ENCODE measurements around the gene FAM185A.
"Not testable (repeated sequence)": the region's sequence is repeated elsewhere in the genome, so short reads cannot be mapped to it uniquely, and the experiment has no call there.

Gene FAM185A

DNA sequence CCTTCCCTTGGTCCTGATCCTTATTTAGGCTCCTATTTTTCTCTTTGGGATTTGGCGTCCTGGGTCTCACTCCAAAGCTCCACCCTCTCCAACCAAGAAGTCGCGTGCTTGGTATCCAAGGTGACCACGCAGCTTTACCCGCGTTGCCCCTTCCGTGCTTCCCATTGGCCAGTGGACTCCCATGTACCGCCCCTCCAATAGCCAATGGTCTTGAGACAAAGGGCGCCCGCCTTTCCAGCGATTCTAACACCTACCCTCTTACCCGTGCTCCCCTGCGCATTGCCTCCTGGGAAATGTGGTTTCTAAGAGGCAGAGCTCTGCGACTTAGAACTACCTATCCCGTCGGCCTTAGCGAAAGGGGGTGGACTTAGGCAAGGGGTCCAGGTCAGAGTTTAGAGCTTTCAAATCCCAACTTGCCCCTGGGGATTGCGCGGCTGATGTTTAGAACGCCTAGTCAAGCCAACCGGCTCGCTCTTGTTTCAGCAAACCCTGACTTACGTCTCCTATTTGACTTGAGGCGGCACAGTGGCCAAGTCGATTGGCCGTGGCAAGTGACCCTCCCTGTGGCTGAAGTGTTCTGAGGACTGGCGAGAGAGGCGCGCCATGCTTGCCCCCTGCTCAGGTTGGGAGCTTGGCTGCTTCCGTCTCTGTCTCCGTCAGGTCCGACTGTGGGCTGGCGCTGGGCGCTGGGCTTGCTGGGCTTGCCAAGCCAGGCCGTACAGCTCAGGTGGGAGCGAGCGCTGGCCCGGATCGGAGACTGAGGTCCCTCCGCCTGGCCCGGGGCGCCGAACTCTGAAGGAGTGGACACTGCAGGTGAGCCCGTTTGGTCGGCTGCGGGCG lies at the start of gene FAM185A:
Gene FAM185A, plus strand, starts transcription at position 395 of the 840 bp plus-strand sequence. Its CDS starts 209 bp downstream, at position 604.
- peak; percentile 100 for DNase-seq

DNA sequence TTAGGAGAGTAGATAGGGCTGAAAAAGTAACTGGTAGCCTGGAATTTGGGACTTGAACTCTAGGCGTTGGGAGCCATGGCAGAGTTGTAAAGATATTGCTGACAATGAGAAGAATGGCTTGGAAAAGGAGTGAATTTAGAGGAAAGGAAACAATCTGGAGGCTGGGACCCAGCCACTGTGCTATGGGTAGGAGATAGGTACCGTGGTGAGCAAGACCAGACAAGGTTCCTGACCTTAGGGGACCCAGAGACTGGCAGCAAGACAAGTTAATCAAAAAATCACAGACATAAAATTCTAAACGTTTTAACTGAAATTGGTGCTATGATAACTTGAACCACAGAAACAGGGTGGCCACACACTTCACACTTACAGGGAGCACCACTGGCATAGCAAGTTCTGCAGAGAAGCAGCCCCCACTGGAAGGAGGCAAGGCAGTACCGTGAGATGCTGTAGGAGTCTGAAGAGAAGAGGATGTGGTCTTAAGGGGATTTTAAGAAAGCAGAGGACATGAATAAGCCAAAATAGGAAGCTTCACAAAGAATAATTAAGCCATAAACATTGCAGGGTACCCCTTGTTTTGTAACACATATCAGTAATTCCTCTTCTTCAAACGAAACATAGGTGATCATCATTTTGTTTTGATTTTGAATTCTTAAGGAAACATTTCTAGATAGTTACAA lies 35.6 kb upstream of the FAM185A start:
- DNase-seq = not testable (repeated sequence)

DNA sequence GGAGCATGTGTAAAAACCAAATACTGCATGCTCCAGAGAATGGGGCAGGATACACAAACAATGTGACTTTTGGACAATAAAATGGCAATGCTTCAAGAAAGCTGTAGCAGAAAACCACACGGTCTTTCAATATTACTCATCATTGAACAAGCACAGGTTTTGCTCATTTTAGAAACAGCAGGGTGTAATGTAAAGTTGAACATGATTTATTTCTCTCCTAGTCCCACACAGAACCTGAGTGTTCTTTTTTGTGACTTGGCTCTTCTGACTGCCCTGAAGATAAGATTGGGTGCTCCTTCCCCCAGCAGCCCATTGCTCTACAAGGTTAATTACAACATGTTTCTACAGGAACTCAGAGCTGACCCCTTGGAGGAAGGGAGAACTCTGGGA lies 35.1 kb upstream of the FAM185A start:
- DNase-seq = not testable (repeated sequence)

DNA sequence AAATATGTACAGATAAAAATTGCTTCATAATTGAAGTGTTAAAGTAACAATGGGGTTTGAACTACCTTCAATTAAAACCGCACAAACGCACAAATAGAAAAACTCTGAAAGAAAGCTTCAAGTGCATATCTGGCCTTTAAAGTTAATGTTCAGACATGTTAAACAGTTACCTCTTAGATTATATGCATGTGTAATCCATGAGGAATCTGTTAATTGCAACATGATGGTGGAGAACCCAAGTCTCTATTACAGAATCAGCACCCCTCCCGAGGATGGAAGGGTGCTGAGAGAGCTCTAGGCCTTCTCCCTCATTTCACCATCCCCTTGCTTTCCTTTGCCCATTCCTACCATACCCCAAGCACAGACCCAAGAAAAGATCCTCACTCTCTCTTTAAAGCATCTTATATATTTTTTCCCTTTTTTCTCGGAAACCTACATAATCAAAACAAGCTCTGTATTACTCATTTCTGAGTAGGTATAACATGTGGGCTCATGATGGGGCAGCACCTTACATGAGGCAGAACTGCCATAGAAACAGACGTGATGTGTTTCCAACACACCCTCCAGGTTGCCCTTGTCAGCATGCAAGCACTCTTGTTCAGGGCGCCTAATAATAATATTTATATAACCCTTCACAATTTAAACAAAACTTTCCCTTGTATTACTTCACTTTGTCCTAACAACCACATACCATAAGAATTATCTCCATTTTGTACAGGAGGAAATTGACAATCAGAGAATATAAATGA lies 33.9 kb upstream of the FAM185A start:
- not testable (repeated sequence) for DNase-seq

DNA sequence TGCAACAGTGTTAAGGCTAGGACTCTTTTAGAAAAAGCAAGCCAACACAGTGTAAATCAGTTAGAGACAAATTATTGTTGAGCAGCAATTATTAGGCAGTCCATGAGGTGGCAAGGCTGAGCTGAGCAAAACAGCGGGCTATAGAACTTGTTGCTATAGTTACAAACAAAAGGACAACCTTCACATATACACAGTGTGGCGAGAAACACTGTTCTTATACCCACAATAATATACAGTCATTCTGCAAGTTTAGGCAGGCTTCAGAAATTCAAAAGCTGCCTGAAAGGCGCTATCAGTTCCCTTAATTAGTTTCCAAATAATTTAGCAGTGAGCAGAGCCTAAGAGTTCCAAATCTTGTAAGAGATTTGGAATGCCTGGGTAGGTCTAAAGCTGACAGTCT lies 33.1 kb upstream of the FAM185A start:
- DNase-seq = peak in 2 of 3 experiments; percentile 14 to 41

DNA sequence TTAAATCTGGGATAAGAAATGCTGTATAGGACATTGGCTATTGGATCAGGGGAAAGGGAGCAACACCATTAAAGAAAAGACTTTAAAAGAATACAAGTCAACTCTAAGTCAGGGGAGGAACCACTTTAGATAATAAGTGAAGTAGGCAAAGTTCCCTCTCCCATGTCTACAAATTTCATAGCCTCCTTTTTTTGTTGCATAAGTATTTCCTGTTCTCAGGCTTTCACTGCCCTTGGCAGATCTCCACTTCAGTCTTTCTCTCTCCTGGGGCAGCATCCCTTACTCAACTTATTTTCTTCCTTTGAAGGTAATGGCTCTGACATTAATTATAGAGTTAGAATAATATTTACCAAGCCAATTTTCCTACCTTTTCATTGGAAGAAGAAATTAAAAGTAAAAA lies 30.3 kb upstream of the FAM185A start:
- DNase-seq = not testable (repeated sequence)

DNA sequence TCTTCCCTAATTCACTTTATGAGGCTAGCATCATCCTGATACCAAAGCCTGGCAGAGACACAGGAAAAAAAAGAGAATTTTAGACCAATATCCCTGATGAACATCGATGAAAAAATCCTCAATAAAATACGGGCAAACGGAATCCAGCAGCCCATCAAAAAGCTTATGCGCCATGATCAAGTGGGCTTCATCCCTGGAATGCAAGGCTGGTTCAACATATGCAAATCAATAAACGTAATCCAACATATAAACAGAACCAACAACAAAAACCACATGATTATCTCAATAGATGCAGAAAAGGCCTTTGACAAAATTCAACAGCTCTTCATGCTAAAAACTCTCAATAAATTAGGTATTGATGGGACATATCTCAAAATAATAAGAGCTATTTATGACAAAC lies 22.6 kb upstream of the FAM185A start:
- not testable (repeated sequence) for DNase-seq

DNA sequence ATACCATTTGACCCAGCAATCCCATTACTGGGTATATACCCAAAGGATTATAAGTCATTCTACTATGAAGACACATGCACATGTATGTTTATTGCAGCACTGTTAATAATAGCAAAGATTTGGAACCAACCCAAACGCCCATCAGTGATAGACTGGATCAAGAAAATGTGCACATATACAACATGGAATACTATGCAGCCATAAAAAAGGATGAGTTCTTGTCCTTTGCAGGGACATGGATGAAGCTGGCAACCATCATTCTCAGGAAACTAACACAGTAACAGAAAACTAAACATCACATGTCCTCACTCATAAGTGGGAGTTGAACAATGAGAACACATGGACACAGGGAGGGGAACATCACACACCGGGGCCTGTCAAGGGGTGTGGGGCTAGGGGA lies 19.1 kb upstream of the FAM185A start:
- DNase-seq = not testable (repeated sequence)

DNA sequence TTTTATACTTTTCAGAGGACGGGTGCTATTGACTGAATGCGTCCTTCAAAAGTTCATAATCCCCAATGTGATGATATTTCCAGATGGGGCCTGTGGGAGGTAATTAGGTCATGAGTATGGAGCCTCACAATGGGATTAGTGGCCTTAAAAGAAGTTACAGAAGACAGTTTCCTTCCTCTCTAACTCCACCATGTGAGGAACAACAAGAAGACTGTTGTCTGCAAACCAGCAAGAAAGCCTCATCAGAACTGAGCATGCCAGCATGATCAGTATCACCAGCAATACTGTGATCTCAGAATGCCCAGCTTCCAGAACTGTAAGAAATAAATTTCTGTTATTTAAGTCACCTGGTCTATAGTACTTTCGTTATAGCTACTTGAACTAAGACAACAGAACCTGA lies 18.4 kb upstream of the FAM185A start:
- not testable (repeated sequence) for DNase-seq

DNA sequence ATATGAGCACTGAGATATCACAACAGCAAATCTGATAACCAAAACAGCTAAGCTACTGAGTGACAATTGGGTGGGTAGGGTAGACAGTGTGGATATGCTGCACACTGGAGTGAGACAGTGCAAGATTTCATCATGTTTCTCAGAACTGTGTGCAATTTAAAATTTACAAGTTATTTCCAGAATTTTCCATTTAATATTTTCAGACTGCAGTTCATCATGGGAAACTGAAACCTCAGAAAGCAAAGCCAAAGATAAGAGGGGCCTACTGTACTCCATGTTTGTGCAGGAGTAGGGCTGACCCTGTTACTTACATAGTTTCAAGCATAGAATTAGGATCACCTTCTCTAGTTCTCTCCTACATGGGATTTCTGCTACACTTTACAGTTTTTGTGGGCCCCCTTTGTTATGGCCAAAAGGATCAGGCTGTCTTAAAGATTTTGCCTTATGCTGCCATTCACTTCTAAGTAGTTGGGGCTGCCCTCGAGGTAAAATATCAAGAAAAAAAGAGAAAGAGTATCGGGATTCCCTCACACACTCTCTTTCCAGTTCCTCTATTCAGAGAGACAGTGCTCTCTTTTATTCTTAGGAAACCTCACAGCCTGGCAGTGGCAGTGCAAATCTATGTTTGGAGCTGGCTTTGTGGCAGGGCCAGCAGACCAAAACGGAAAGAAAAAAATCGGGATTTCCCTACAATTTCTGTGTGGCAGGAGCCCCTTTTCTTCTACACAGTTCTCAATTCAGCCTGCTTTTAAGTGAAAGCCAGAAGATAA lies 6.6 kb upstream of the FAM185A start:
- not testable (repeated sequence) for DNase-seq

DNA sequence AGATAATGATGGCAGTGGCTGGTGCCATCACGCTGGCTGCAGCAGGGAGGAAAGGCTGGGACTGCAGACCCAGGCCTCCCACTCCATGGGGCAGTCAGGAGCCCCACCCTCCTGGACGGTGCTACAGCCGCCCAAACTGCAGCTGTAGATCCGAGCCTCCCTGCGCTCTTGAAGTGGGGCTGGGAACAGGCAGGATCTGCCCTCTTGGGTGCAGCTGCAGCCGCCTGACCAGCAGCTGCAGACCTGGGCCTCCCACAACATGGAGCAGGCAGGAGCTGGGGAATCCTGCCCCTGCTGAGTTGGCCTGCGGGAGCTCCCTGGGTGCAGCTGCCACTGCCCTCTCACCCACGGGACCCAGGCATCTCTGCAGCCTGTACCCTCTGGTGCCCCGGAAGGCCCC lies 4.9 kb upstream of the FAM185A start:
- DNase-seq = peak in 1 of 3 experiments; percentile 50

DNA sequence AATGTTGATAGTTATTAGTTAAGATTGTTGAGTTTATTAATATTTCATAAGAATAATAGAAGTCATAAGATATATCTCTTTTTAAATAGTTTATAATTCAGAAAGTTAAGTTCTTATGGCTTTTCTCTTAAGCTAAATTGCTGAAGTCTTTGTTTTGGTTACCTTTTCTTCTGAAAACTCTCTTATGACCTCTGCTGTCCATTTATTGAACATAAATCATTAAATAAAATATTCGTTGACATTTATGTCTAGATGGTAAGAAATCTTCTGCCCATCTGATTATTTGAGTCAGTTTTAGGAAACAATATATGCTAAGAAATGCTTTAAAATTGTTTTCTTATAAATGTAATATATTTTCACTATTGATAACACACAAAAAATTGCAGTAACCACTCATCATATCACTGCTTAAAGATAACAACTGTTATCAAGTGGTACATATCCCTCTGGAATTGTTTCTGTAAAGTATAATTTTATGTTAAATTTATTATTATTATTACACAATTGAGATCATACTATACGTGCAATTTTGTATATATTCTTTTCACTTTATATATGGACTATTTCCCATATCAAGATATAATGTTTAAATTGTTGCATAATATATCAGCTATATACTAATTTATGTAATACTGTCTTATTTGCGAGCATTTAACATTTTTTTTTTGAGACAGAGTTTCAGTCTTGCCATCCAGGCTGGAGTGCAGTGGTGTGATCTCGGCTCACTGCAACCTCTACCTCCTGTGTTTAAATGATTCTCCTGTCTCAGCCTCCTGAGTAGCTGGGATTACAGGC lies 3.1 kb upstream of the FAM185A start:
- peak in 1 of 3 experiments; percentile 27 for DNase-seq

DNA sequence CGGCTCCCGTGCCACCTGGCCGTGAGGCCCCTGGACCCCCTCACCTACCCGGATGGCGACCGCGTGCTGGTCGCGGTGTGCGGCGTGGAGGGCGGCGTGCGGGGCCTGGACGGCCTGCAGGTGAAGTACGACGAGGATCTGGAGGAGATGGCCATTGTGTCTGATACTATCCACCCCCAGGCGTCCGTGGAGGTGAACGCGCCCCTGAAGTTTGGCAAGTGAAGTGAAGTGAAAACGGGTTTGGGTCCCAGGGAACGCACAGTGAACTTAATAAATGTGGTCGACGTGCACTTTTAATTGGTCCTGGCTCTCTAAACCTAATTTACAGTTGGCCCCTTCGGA lies 617 bp downstream of the FAM185A start:
- not testable (repeated sequence) for DNase-seq

DNA sequence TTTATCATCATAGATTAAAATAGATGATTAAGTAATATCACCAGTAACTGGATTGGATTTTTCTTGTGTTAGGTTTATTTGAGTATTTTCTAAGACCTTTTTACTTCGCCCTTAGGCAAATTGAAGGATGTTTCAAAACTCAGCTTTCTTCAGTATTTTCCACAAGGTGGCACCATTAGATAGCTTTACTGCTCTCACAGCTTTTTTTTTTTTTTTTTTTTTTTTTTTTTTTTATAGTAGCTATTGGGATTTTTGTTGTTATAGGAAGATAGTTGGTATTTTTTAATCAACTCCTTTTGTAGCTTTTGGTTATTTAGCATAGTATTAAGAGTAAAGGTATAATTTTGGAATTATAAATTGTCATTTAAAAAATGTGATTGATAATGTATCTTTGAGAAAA lies 9.4 kb downstream of the FAM185A start:
- peak in 1 of 3 experiments; percentile 46 for DNase-seq

DNA sequence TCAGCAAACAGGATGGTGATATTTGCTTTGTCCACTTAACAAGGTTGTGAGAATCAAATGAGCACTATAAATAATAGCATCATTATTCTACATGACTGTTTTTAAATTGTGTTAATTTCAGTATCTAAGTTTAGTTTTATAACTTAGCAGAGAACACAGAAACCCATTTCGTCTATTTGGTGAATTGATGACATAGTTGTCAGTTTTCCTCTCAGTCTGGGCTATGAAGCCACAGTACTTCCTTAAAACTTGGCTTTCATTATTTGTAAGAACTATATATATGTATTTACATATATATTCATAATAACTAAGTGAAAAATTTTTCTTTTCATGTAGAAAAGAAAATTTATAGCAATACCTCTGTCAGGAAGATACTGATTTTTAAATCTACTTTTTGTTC lies 11.1 kb downstream of the FAM185A start:
- DNase-seq = not testable (repeated sequence)

DNA sequence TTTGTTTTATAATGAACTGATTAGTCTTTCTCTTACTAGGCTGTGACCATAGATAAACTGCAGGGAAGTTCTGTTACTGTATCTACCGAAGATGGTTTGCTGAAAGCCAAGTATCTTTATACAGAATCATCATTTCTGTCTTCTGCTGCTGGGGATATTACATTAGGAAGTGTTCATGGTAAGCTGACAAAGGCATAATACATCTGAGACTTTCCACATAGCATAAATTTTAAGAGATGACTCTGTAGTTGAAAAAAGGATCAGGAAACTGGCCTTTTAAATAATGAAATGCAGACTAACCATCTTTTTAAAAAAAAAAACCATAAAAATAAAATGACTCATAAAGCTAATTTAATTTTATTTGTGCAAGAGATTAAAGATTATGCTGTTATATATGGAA lies 12.4 kb downstream of the FAM185A start:
- DNase-seq = not testable (repeated sequence)

DNA sequence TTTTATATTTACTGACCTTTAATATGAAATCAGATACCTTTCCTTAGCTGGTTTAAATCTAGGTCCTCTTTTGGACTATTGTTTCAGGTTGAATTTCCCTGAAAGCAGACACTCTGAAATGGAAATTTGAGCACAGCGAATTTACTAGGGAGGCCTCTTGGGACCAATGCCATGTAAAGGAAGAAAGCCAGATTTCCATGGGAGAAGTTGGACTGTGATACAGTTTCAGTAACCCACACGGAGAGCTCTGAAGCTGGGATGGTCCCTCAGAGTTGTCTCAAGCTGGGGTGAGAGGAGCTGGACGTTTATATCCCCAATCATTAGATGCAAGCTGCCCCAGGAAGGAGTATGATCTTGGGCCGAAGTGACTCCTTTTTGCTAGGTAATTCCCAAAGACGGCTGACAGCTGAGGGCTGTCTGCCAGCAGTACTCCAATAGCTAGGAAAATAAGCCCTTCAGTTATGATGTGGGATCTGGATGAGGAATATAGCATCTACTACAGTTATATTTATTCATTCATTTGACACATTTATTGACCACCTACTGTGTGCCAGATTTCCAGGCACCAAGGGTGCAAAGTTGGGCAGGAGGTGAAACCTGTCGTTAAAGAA lies 14.6 kb downstream of the FAM185A start:
- DNase-seq = not testable (repeated sequence)

DNA sequence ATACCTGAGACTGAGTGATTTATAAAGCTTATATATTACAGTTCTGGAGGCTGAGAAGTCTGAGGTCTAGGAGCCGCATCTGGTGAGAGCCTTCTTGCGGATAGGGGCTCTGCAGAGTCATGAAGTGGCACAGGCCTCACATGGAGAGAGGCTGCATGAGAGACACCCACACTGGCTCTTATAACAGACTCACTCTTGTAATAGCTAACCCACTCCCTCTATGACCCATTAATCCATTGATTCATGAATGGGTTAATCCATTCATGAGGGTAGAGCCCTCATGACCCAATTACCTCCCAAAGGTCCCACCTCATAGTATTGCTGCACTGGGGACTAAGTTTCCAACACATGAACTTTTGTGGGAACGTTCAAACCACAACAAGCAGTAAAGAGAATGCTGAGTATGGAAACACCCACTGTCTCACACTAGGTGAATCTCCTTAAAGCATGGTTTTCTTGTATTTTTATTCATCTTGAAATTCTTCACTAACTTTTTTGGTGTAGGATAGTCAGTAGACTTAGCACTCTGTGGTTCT lies 20.9 kb downstream of the FAM185A start:
- DNase-seq = not testable (repeated sequence)

DNA sequence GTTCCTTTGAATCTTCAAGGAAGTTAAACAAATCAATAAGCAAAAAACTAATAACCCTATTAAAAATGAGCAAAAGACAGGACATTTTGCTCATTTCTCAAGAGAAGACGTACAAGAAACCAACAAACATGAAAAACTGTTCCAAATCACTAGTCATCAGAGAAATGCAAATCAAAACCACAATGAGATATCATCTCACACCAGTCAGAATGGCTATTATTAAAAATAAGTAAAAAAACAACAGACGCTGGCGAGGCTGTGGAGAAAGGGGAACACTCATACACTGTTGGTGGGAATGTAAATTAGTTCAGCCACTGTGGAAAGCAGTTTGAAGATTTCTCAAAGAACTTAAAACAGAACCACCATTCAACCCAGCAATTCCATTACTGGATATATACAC lies 21.7 kb downstream of the FAM185A start:
- DNase-seq = not testable (repeated sequence)

DNA sequence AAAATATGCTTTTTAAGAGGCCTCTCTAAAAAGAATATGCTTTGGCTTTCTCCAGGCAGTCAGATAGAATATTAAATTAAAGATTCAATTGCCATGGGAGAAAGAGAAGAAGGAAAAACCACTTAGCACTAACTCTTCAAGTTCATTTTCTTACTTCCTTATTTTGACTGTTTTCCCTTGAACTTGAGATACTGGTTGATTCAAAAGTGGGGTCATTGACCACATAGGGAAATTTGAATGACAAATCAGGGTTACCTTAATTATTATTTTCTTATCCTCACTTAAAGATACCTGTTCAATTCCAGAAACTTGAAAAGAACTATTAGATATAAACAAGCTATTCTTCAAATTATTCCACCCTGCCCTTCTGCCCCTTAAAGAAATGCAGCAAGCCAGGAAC lies 27.4 kb downstream of the FAM185A start:
- not testable (repeated sequence) for DNase-seq

DNA sequence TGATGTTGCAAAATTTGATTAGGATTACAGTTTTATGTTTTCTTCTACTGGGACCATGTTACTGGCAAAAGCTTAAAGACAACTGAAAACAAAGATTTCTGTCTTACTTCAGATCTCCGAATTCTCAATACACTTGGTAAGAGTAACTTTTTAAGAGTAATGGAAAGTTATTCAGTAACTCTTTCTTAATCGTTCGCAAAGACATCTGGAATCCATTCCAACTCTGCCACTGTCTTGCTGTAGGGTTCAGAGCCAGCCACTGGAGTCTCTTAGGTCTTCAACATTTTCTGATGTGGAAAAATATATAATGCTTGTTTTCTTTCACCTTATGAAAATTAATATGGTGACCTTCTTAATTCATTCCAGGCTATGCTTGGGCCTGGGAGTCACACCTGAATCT lies 29.9 kb downstream of the FAM185A start:
- DNase-seq = not testable (repeated sequence)

All from NCI-H1417 (cell line).